T-helper 2 cell treated with Interferon-gamma antibody and Interleukin-4, amounts not matched to agents 5 μg/mL and 100 μg/mL, for 36 hours (primary cell): Measurements from ENCODE around the gene JAZF1.

Experiments used
- DNase-seq: peaks from one replicate; pipeline ENCODE4 v3.0.0; 2021; ENCODE audit warnings: low spot score
- H3K27ac Mint-ChIP-seq: one replicate; pipeline ENCODE4 v1.8.0; 2021; ENCODE audit warnings: mild to moderate bottlenecking, mixed read lengths
- H3K27me3 Mint-ChIP-seq: one replicate; pipeline ENCODE4 v1.8.0; 2021; ENCODE audit warnings: low read depth, mixed read lengths
- H3K36me3 Mint-ChIP-seq: one replicate; pipeline ENCODE4 v1.8.0; 2021; ENCODE audit warnings: low read depth, mixed read lengths
- H3K4me1 Mint-ChIP-seq: one replicate; pipeline ENCODE4 v1.8.0; 2021; ENCODE audit warnings: low read depth, mixed read lengths
- H3K4me3 Mint-ChIP-seq: one replicate; pipeline ENCODE4 v1.8.0; 2022; ENCODE audit warnings: mild to moderate bottlenecking, moderate library complexity, mixed read lengths
- H3K9me3 Mint-ChIP-seq: one replicate; pipeline ENCODE4 v1.8.0; 2021; ENCODE audit warnings: mixed read lengths

Gene JAZF1

DNA sequence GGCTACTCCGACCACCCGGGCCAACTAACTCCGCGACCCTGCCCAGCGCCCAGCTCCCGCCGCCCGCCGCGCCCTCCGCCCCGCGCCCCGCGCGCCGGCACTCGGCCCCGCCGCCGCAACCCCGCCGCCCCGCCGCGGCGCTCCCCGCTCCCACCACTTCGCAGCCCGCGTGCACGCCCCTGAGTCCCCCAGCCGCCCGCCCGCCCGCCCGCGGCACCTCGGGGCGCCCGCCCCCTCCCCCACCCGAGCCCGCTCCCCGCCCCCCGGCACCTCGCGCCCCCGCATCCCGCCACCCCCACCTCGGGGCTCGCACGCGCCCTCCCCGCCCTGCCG is 598 bp downstream of the JAZF1 start:
- H3K36me3 Mint-ChIP-seq = peaks cover 2% of the 10 kb centered on the region
- peaks cover 59% of the 10 kb centered on the region for H3K27me3 Mint-ChIP-seq
- no peak overlapping the region for H3K27ac Mint-ChIP-seq
- H3K9me3 Mint-ChIP-seq = no peaks in the 10 kb centered on the region
- DNase-seq = no peak
- no peak overlapping the region for H3K4me3 Mint-ChIP-seq
- H3K4me1 Mint-ChIP-seq = peaks cover 9% of the 10 kb centered on the region

GRCh38 chr7:28179120-28180030 is 1.2 kb downstream of the JAZF1 start:
- H3K36me3 Mint-ChIP-seq = peaks cover 2% of the 10 kb centered on the region
- H3K4me1 Mint-ChIP-seq = peaks cover 9% of the 10 kb centered on the region
- H3K9me3 Mint-ChIP-seq = no peaks in the 10 kb centered on the region
- no peak overlapping the region for H3K27ac Mint-ChIP-seq
- H3K4me3 Mint-ChIP-seq = peak overlapping the region; percentile 44
- DNase-seq = peak; percentile 57
- peaks cover 53% of the 10 kb centered on the region for H3K27me3 Mint-ChIP-seq

DNA sequence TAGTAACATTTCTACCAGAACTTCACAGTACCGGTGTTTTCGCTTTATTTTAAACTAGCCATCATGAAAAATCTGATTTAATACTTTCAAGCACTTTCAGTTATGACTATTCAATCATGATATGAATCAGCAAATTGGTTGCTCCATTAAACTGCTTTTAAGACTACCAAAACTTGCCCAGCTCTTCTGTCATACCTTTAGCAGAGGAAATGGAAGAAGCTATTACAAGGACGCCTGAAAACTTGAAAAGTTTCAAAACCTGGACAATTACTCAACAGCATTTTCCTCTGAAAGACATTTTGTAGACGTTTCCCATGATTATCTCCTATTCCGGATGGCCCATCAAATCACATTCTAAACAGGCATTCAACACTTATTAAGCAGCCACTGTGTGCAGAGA is 2.0 kb downstream of the JAZF1 start:
- H3K27ac Mint-ChIP-seq = no peak overlapping the region
- H3K27me3 Mint-ChIP-seq = peaks cover 45% of the 10 kb centered on the region
- peaks cover 2% of the 10 kb centered on the region for H3K36me3 Mint-ChIP-seq
- DNase-seq = no peak
- H3K4me3 Mint-ChIP-seq = peak overlapping the region; percentile 44
- H3K9me3 Mint-ChIP-seq = no peaks in the 10 kb centered on the region
- H3K4me1 Mint-ChIP-seq = peaks cover 11% of the 10 kb centered on the region

DNA sequence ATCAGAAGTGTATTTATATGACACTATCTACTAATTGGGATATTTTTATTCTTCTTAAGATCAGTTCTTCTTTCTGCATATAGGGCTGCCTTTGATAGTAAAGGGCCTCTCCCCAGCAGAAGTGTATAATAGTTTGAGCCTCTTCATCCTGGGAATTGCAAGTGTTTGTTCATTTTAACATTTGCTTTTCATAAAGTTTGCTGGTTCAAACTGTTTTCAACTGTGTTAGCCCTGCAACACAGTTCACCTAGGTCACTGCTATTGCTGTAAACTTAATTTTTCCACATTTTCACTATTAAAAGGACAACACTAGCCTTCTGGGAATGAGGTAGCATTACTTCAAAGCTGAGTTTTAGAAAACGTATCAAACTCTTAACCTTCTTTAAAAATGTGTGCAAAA is 2.8 kb downstream of the JAZF1 start:
- Mint-ChIP-seq H3K9me3 (no peaks in the 10 kb centered on the region), H3K36me3 (peaks cover 2% of the 10 kb centered on the region), H3K4me1 (peaks cover 11% of the 10 kb centered on the region), H3K27ac (no peak overlapping the region), H3K27me3 (peaks cover 38% of the 10 kb centered on the region), H3K4me3 (no peak overlapping the region)
- DNase-seq = no peak

- DNase-seq = no peak
- peaks cover 11% of the 10 kb centered on the region for H3K4me1 Mint-ChIP-seq
- peaks cover 27% of the 10 kb centered on the region for H3K27me3 Mint-ChIP-seq
- no peak overlapping the region for H3K27ac Mint-ChIP-seq
- H3K36me3 Mint-ChIP-seq = peaks cover 2% of the 10 kb centered on the region
- no peaks in the 10 kb centered on the region for H3K9me3 Mint-ChIP-seq
- H3K4me3 Mint-ChIP-seq = no peak overlapping the region
These were observed 4.0 kb downstream of the JAZF1 start for GRCh38 chr7:28176645-28177044.

GRCh38 chr7:28176174-28176573 is 4.4 kb downstream of the JAZF1 start:
- Mint-ChIP-seq H3K27me3 (peaks cover 23% of the 10 kb centered on the region), H3K27ac (no peak overlapping the region), H3K4me1 (peaks cover 11% of the 10 kb centered on the region), H3K4me3 (no peak overlapping the region), H3K36me3 (peaks cover 2% of the 10 kb centered on the region), H3K9me3 (no peaks in the 10 kb centered on the region)
- no peak for DNase-seq

GRCh38 chr7:28174901-28175661 is 5.5 kb downstream of the JAZF1 start:
- H3K27me3 Mint-ChIP-seq = peaks cover 21% of the 10 kb centered on the region
- H3K4me3 Mint-ChIP-seq = no peak overlapping the region
- H3K27ac Mint-ChIP-seq = no peak overlapping the region
- H3K9me3 Mint-ChIP-seq = no peaks in the 10 kb centered on the region
- H3K4me1 Mint-ChIP-seq = peaks cover 8% of the 10 kb centered on the region
- DNase-seq = no peak
- H3K36me3 Mint-ChIP-seq = no peaks in the 10 kb centered on the region

GRCh38 chr7:28174442-28174841 is 6.2 kb downstream of the JAZF1 start:
- Mint-ChIP-seq H3K4me3 (no peak overlapping the region), H3K27me3 (peaks cover 21% of the 10 kb centered on the region), H3K27ac (no peak overlapping the region), H3K36me3 (no peaks in the 10 kb centered on the region), H3K4me1 (peaks cover 8% of the 10 kb centered on the region), H3K9me3 (no peaks in the 10 kb centered on the region)
- DNase-seq = no peak

DNA sequence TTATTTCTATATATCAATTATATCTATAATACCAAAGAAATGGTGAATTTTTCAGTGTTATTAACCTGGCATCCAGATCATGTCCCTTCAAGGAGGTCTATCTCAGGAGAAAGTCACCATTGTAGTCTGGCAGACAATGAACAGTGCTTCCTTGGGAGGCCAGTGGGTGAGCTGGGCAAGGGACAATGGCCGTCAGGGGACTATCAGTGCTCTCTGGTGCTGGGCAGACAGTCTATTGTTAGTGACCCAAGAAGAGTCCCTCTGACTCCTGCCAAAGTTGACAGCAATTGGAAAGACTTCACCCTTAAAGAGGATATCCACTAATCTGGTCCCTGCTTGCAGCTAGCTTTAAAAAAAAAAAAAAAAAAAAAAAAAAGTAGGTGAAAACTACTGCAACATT is 7.1 kb downstream of the JAZF1 start:
- Mint-ChIP-seq H3K27me3 (peaks cover 15% of the 10 kb centered on the region), H3K27ac (no peak overlapping the region), H3K4me1 (peaks cover 2% of the 10 kb centered on the region), H3K4me3 (no peak overlapping the region), H3K36me3 (no peaks in the 10 kb centered on the region), H3K9me3 (no peaks in the 10 kb centered on the region)
- DNase-seq = no peak

DNA sequence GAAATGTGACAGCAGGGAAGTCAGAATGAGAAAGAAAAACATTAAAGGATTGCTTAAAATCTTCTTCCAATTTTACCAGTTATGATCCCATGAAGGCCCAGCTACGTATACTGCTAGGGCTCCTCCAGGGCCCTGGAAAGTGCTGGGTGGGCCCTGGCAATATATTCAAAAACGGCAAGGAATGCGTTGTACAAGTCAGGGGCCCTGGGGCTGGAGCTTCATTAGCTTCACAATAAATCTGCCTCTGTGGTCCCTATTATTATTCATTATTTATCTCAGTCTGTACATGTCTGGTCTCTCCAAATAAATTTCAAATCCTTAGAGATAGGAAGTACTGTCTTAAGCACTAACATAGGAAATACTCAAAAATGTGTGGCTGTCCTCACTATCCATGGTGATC is 7.6 kb downstream of the JAZF1 start:
- peaks cover 15% of the 10 kb centered on the region for H3K27me3 Mint-ChIP-seq
- no peak overlapping the region for H3K27ac Mint-ChIP-seq
- H3K36me3 Mint-ChIP-seq = no peaks in the 10 kb centered on the region
- peaks cover 2% of the 10 kb centered on the region for H3K4me1 Mint-ChIP-seq
- no peak overlapping the region for H3K4me3 Mint-ChIP-seq
- no peaks in the 10 kb centered on the region for H3K9me3 Mint-ChIP-seq
- DNase-seq = no peak

DNA sequence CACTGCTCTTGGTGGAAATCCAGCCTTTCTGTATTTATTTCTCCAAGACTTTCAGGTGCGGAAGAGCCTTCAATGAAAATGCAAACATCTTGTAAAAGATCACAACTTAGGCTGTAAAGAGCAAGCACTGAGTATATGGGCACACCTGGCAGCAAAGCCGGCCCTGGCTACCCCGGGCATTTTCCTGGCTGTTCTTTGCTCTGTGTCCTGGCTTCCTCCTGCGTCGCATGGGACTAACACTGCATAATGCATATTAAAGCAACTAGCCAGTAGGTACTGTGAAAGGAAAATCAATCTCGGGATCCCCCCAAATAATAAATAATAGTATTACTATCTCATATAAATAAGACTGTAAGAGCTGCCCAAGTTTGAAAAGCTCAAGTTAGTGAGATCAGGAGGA is 9.9 kb downstream of the JAZF1 start:
- Mint-ChIP-seq H3K9me3 (no peaks in the 10 kb centered on the region), H3K4me1 (peaks cover 2% of the 10 kb centered on the region), H3K36me3 (no peaks in the 10 kb centered on the region), H3K4me3 (no peak overlapping the region), H3K27ac (no peak overlapping the region), H3K27me3 (peaks cover 8% of the 10 kb centered on the region)
- no peak for DNase-seq

GRCh38 chr7:28169230-28169629 is 11.4 kb downstream of the JAZF1 start:
- Mint-ChIP-seq H3K36me3 (no peaks in the 10 kb centered on the region), H3K4me3 (no peak overlapping the region), H3K4me1 (peaks cover 2% of the 10 kb centered on the region), H3K27me3 (peaks cover 14% of the 10 kb centered on the region), H3K9me3 (no peaks in the 10 kb centered on the region), H3K27ac (no peak overlapping the region)
- no peak for DNase-seq

DNA sequence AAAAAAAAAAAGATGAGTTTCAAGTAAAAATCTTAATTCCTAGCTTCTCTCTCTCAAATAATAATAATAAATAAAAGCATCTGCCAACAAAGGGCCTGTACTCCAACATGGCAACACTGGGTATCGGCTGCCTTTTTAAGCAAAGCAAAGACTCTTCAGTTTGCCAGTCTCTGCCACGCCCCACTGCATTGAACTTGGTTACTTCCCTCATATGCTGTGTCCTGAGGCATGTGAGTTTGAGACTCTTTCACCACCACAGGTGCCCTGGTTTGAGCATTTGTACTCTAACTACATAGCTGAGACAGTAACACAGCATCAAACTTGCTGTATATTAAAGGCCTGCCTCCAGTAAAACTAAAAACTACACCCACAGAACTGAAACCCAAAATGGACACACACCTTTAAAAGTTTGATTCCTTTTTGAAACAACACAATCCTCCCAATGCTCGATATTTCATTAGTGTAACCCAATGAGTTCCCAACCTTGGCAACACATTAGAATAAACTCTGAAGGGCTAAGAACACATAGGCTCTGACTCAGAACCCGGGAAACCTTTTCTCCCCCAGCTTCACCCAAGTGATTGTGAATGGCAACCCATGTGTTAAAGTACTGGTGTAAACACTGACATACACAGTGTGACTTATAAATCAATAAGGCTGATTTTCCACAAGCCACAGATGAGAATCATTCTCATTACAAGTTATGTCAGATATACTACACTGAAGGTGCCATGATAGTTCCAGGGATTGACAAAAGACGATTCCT is 12.0 kb downstream of the JAZF1 start:
- Mint-ChIP-seq H3K36me3 (no peaks in the 10 kb centered on the region), H3K27ac (no peak overlapping the region), H3K27me3 (peaks cover 14% of the 10 kb centered on the region), H3K4me3 (no peak overlapping the region), H3K4me1 (no peaks in the 10 kb centered on the region), H3K9me3 (no peaks in the 10 kb centered on the region)
- no peak for DNase-seq
